OCI-LY3 (cell line): ENCODE data around the gene TMEM245.
"Not testable (repeated sequence)": the region's sequence is repeated elsewhere in the genome, so short reads cannot be mapped to it uniquely, and the experiment has no call there.

Experiments used
- CTCF ChIP-seq: fragments of 200-600, 300-600 bp; sonication (generic); IDR thresholded peaks from 2 replicates; pipeline ENCODE4 v1.5.1; 2014; ENCODE audit warnings: antibody characterized with exemption, low read length, low read depth
- EZH2phosphoT487 ChIP-seq: fragments of 200-600 bp; shearing (Covaris generic); IDR thresholded peaks from 2 replicates; pipeline ENCODE4 v1.6.1; 2018; ENCODE audit warnings: antibody characterized with exemption, mixed run types, low read depth

GRCh38 chr9:109053121-109053520, 66.6 kb downstream of the TMEM245 start:
- TF ChIP-seq CTCF, EZH2phosphoT487: not testable (repeated sequence)
